Measurements from ENCODE around the gene ERGIC1. TPM values are rescaled to one million over a fixed set of nuclear protein-coding genes. Genes with fewer than 3 reads are reported as not detected.
"Not testable (repeated sequence)": the region's sequence is repeated elsewhere in the genome, so short reads cannot be mapped to it uniquely, and the experiment has no call there.

ERGIC1 gene
- total RNA-seq, 2 experiments from 2014 or later = 30.9 to 34.7 TPM

- ATAC-seq = no peak
- CTCF ChIA-PET = no interaction called here
- Mint-ChIP-seq H3K4me1 (peaks cover 10% of the 10 kb centered on the region), H3K36me3 (peaks cover 10% of the 10 kb centered on the region), H3K9me3 (ENCODE audit: low read depth) (no peaks in the 10 kb centered on the region), H3K4me3 (no peak overlapping the region), H3K27me3 (no peaks in the 10 kb centered on the region), H3K27ac (no peak overlapping the region)
- no peak for DNase-seq
These were observed 51.7 kb downstream of the ERGIC1 start for GRCh38 chr5:172885597-172886340.

GRCh38 chr5:172886476-172886875 lies 52.4 kb downstream of the ERGIC1 start:
- no peak for DNase-seq
- no peak for ATAC-seq
- H3K4me3 Mint-ChIP-seq = no peak overlapping the region
- CTCF ChIA-PET = no interaction called here
- H3K27ac Mint-ChIP-seq = no peak overlapping the region
- H3K4me1 Mint-ChIP-seq = peaks cover 9% of the 10 kb centered on the region
- peaks cover 9% of the 10 kb centered on the region for H3K36me3 Mint-ChIP-seq
- H3K9me3 Mint-ChIP-seq (ENCODE audit: low read depth) = no peaks in the 10 kb centered on the region
- no peaks in the 10 kb centered on the region for H3K27me3 Mint-ChIP-seq

- ATAC-seq = no peak
- H3K4me1 Mint-ChIP-seq = peaks cover 4% of the 10 kb centered on the region
- no peak overlapping the region for H3K4me3 Mint-ChIP-seq
- H3K27ac Mint-ChIP-seq = no peak overlapping the region
- DNase-seq = no peak
- peaks cover 8% of the 10 kb centered on the region for H3K36me3 Mint-ChIP-seq
- CTCF ChIA-PET = no interaction called here
- H3K27me3 Mint-ChIP-seq = no peaks in the 10 kb centered on the region
- H3K9me3 Mint-ChIP-seq (ENCODE audit: low read depth) = no peaks in the 10 kb centered on the region
These were observed 53.0 kb downstream of the ERGIC1 start for GRCh38 chr5:172886974-172887501.

- ATAC-seq (no peak), DNase-seq (no peak)
- Mint-ChIP-seq H3K9me3 (ENCODE audit: low read depth) (no peaks in the 10 kb centered on the region), H3K4me1 (no peaks in the 10 kb centered on the region), H3K27ac (no peak overlapping the region), H3K27me3 (no peaks in the 10 kb centered on the region), H3K36me3 (peaks cover 8% of the 10 kb centered on the region), H3K4me3 (no peak overlapping the region)
- CTCF ChIA-PET = no interaction called here
These were observed 53.6 kb downstream of the ERGIC1 start for GRCh38 chr5:172887692-172888091.

GRCh38 chr5:172890659-172891058 lies 56.6 kb downstream of the ERGIC1 start:
- DNase-seq = no peak
- Mint-ChIP-seq H3K36me3 (no peaks in the 10 kb centered on the region), H3K4me3 (no peak overlapping the region), H3K9me3 (ENCODE audit: low read depth) (no peaks in the 10 kb centered on the region), H3K27me3 (no peaks in the 10 kb centered on the region), H3K27ac (no peak overlapping the region), H3K4me1 (no peaks in the 10 kb centered on the region)
- CTCF ChIA-PET = no interaction called here
- ATAC-seq = peak; percentile 16

DNA sequence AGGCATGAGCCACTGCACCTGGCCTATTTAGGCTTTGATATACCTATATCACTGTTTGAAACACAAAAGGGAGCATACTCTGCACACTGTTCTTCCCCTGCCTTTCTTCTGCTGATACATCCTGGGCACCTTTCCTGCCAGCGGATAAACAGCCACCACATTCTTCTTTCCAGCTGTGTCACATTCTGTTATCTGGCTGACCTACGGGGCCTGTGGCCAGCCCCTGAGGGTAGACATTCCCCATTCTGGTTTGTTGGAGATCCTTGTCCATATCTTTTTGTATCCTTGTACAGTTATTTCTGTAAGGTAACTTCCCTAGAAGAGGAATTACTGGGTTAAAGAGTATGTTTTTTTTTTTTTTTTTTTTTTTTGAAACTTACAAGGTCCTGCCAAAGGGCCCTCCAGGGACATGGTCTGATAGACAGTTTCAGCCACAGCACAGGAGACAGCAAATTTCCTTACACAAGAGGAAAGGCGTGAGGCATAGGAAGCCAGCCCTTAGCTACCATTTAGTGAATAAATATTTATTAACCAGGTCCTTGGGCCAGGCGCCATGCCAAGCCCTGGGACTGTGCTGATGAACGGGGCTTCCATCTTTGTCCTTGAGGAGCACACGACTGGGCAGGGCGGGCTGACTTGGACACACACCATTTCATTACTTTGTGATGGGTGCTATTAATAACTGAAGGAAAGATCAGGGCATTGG lies 57.8 kb downstream of the ERGIC1 start:
- H3K9me3 Mint-ChIP-seq (ENCODE audit: low read depth) = no peaks in the 10 kb centered on the region
- H3K36me3 Mint-ChIP-seq = no peaks in the 10 kb centered on the region
- no peak overlapping the region for H3K4me3 Mint-ChIP-seq
- no peak overlapping the region for H3K27ac Mint-ChIP-seq
- no peak for ATAC-seq
- no peak for DNase-seq
- CTCF ChIA-PET = interaction anchor here (0.7 kb wide), 1 partner anchor 1473 kb away, joined by 3 read pairs; no protein-coding TSS in a partner anchor
- H3K4me1 Mint-ChIP-seq = peaks cover under 1% of the 10 kb centered on the region
- H3K27me3 Mint-ChIP-seq = no peaks in the 10 kb centered on the region

GRCh38 chr5:172892713-172893112 lies 58.7 kb downstream of the ERGIC1 start:
- Mint-ChIP-seq H3K4me3 (no peak overlapping the region), H3K27ac (no peak overlapping the region), H3K4me1 (peaks cover 4% of the 10 kb centered on the region), H3K36me3 (no peaks in the 10 kb centered on the region), H3K9me3 (ENCODE audit: low read depth) (no peaks in the 10 kb centered on the region), H3K27me3 (no peaks in the 10 kb centered on the region)
- ATAC-seq (no peak), DNase-seq (no peak)
- CTCF ChIA-PET = no interaction called here

DNA sequence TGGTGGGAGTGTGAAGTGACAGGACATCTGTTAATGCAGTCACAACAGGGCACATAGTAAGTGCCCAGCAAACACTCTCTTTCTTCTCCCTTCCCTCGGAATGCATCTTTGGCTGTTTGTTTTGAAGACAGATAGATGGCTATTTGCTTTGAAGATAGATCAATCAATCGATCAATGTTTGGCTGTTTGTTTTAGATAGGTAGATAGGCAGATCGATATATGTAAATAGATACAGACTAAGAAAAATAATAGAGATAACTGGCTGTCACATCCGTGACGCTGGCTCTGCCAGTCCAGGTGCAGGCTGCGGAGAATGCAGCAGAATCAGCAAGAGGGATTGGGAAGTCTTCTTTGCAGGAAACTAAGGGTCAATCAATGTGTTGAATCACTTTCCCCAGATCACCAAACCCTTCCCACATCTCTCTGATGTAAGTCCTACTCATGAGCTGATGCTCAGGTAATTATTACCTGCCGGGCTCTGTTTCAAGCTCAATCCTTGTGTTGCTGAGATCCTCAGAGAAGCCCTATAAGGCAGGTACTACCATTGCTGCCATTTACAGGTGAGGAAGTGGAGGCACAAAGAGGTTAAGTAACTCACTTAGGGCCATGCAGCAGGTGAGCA lies 60.8 kb downstream of the ERGIC1 start:
- Mint-ChIP-seq H3K36me3 (no peaks in the 10 kb centered on the region), H3K9me3 (ENCODE audit: low read depth) (no peaks in the 10 kb centered on the region), H3K4me1 (peaks cover 7% of the 10 kb centered on the region), H3K27me3 (no peaks in the 10 kb centered on the region), H3K27ac (no peak overlapping the region), H3K4me3 (no peak overlapping the region)
- DNase-seq = no peak
- ATAC-seq = no peak
- CTCF ChIA-PET = no interaction called here

- no peak overlapping the region for H3K4me3 Mint-ChIP-seq
- no peak for ATAC-seq
- CTCF ChIA-PET = no interaction called here
- no peak overlapping the region for H3K27ac Mint-ChIP-seq
- H3K27me3 Mint-ChIP-seq = no peaks in the 10 kb centered on the region
- DNase-seq = no peak
- no peaks in the 10 kb centered on the region for H3K36me3 Mint-ChIP-seq
- H3K4me1 Mint-ChIP-seq = peaks cover 7% of the 10 kb centered on the region
- no peaks in the 10 kb centered on the region for H3K9me3 Mint-ChIP-seq (ENCODE audit: low read depth)
These were observed 61.5 kb downstream of the ERGIC1 start for GRCh38 chr5:172895549-172895948.

GRCh38 chr5:172896465-172896864 lies 62.4 kb downstream of the ERGIC1 start:
- CTCF ChIA-PET = no interaction called here
- Mint-ChIP-seq H3K36me3 (no peaks in the 10 kb centered on the region), H3K4me1 (peaks cover 7% of the 10 kb centered on the region), H3K4me3 (no peak overlapping the region), H3K27me3 (no peaks in the 10 kb centered on the region), H3K9me3 (ENCODE audit: low read depth) (no peaks in the 10 kb centered on the region), H3K27ac (no peak overlapping the region)
- ATAC-seq (no peak), DNase-seq (no peak)

DNA sequence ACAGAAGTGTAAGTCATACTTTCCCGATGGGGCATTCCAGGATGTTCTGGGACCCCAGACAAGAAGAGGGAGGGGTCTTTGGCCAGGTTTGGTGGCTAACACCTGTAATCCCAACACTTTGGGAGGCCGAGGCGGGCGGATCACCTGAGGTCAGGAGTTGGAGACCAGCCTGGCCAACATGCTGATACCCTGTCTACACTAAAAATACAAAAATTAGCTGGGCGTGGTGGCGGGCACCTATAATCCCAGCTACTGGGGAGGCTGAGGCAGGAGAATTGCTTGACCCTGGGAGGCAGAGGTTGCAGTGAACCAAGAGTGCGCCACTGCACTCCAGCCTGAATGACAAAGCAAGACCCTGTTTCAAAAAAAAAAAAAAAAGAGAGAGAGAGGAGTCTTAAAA lies 63.0 kb downstream of the ERGIC1 start:
- not testable (repeated sequence) for H3K4me1 Mint-ChIP-seq; ATAC-seq; DNase-seq; H3K36me3 Mint-ChIP-seq; H3K9me3 Mint-ChIP-seq (ENCODE audit: low read depth); H3K27me3 Mint-ChIP-seq
- CTCF ChIA-PET = interaction anchor here (0.7 kb wide), 1 partner anchor 114 kb away, joined by 4 read pairs; no protein-coding TSS in a partner anchor
- peak overlapping the region; percentile 39 for H3K27ac Mint-ChIP-seq
- peak overlapping the region; percentile 40 for H3K4me3 Mint-ChIP-seq

DNA sequence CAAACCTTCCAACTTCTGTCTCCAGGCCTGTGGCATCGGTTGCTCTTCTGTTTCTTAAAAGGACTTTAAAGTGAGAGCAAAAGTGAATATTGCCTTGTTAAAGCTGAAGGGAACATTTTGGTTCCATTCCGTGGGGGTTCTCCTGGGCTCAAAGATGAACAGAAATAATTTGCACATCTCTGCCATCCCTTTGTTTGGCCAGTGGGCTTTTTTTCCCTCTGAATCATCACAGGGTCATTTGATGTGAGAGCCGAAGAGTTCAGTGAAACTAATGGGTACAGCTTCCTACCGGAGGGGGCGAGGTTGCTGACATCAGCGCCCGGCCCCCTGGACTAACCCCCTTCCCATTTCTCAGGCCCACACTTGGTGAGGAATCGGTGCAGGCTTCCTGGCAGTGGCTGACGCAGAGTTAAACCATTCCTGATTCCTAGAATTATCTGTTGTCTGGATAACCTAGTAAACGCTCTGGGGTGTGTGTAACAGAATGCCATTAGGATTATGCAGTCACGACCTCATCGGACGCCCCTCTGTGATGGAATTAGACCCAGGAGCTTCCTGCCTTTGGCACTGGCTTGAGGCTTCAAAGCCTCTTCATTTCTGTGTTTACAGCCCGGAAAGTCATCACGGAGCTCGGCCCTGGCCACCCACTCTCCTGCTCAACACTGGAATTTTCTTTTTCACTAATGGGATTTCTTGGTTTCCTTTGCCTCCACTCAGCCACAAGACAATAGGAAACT lies 63.6 kb downstream of the ERGIC1 start:
- Mint-ChIP-seq H3K27ac (peak overlapping the region; percentile 76), H3K27me3 (no peaks in the 10 kb centered on the region), H3K4me1 (peaks cover 7% of the 10 kb centered on the region), H3K36me3 (no peaks in the 10 kb centered on the region), H3K4me3 (peak overlapping the region; percentile 40), H3K9me3 (ENCODE audit: low read depth) (no peaks in the 10 kb centered on the region)
- peak; percentile 58 for ATAC-seq
- DNase-seq = no peak
- CTCF ChIA-PET = interaction anchor here (0.7 to 1.6 kb wide), 2 partner anchors 35 to 113 kb away, joined by 4 to 6 read pairs; no protein-coding TSS in a partner anchor

DNA sequence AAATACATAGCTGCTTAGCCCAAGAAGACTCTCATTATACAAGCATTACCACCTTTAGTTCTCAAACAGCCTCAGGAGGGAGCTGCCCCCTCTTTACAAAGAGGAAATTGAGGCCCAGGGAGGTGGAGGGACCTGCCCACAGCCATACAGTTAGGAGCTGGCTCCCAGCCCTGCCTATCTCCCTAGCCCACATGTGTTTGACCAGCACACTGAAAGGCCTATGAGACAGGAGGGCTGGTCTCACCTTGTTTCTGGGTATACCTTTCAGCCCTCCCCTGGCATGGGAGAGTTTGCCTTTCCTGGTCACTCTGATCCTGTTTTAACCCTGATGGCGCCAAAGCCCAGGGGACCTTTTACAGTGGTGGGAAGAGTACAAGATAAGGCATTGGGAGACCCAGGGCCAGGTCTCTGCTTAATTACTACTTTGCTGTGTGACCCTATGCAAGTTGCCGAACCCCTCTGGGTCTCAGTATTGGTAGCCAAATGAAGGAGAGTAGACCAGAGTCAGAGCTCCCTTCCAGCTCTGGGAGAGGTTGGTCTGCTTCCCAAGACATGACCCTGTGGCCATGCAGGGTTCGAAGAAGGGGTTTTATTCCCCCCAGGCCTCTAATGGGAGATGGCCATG lies 64.3 kb downstream of the ERGIC1 start:
- no peak overlapping the region for H3K4me3 Mint-ChIP-seq
- no peaks in the 10 kb centered on the region for H3K27me3 Mint-ChIP-seq
- H3K27ac Mint-ChIP-seq = no peak overlapping the region
- H3K9me3 Mint-ChIP-seq (ENCODE audit: low read depth) = no peaks in the 10 kb centered on the region
- DNase-seq (no peak), ATAC-seq (no peak)
- H3K36me3 Mint-ChIP-seq = no peaks in the 10 kb centered on the region
- peaks cover 7% of the 10 kb centered on the region for H3K4me1 Mint-ChIP-seq
- CTCF ChIA-PET = interaction anchor here (1.6 kb wide), 1 partner anchor 35 kb away, joined by 6 read pairs; no protein-coding TSS in a partner anchor

All from activated CD8-positive, alpha-beta memory T cell treated with anti-CD3 and anti-CD28 coated beads, Interleukin-2, amount 10 ng/mL, durations not matched to agents 7 days and 5 days (primary cell).